ENCODE results near the gene EPB41L2.

The EPB41L2 gene

GRCh38 chr6:130864344-130864743, 198.7 kb downstream of the EPB41L2 start:
- no peak for DNase-seq (ENCODE audit: low read depth)

DNA sequence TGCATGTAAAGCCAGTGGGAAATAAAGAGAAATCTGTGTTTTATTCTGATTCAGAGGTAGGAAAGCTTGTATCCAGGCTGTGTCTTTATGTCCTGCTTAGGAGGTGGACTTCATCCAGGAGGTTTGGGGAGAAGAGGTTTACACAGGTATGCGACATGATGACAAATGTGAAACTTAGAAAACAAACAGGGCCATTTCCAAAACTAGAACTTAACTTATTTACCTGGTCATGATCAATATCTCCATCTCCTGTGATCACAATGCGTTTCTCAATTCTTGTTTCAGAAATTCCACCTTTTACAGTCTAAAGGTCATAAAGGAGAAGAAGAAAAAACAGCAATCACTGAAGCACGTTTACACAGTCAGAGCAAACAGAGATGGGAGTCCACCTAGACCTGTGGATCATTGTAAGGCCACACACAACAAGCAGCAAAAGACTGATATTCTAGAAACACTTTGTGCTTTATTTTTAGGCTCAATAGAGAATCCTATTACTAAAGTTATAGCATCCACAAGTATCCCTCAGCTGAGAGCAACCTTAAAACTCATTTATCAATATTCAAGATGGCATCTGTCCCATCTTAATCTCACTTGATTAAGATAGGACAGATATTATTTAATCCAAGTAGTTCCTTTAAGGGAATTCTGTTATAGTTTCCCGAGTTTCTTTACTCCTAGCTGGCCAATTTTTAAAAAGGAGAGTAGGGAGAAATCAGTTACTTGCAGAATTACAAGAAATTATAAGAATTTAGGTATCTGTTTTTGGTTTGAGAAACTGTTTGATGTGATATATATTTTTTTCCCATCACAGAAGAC, 199.4 kb downstream of the EPB41L2 start:
- DNase-seq (ENCODE audit: low read depth): no peak

GRCh38 chr6:130862370-130862769, 200.7 kb downstream of the EPB41L2 start:
- no peak for DNase-seq (ENCODE audit: low read depth)

DNA sequence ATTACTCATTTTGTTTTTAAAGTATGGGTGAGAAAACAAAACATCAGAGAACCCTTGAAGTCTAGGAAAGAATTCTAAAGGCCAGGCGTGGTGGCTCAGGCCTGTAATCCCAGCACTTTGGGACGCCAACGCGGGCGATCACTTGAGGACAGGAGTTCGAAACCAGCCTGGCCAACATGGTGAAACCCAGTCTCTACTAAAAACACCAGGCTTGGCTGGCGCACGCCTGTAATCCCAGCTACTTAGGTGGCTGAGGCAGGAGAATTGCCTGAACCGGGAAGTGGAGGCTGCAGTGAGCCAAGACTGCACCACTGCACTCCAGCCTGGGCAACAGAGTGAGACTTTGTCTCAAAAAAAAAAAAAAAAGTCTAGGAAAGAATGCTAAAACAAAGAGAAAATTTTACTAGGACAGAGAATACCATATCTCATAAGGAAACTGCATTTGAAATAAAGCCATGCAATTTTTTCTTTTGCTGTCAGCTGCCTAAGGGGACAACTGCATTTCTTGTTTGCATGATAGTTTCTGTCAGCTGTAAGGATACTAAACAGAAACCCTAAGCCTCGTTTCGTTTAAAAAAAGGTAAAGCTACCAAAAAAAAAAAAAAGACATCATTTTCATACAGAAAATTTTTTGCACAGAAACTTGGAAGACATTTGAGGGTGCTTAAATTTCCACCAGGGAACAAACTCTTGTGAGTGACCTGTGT, 203.7 kb downstream of the EPB41L2 start:
- DNase-seq (ENCODE audit: low read depth): no peak

GRCh38 chr6:130858498-130859160, 204.4 kb downstream of the EPB41L2 start:
- DNase-seq (ENCODE audit: low read depth): no peak

DNA sequence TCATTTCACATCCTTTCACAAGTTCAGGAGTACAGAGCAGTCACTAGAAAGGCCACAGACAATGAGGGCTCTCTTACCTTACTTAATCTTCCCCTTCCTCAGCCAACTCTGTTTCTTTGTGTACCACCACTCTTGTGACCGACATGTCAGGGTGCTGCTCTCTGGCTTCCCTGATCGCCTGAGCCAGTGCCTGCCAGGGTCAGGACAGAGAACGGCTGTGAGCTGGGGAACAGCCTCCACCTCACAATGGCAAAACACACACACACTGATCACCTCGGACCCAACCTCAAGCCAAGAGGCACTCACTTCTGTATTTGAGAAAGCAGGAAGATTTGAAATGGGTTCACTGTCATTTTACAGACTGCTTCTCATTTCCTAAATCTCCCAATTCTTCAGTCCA, 205.0 kb downstream of the EPB41L2 start:
- no peak for DNase-seq (ENCODE audit: low read depth)

DNA sequence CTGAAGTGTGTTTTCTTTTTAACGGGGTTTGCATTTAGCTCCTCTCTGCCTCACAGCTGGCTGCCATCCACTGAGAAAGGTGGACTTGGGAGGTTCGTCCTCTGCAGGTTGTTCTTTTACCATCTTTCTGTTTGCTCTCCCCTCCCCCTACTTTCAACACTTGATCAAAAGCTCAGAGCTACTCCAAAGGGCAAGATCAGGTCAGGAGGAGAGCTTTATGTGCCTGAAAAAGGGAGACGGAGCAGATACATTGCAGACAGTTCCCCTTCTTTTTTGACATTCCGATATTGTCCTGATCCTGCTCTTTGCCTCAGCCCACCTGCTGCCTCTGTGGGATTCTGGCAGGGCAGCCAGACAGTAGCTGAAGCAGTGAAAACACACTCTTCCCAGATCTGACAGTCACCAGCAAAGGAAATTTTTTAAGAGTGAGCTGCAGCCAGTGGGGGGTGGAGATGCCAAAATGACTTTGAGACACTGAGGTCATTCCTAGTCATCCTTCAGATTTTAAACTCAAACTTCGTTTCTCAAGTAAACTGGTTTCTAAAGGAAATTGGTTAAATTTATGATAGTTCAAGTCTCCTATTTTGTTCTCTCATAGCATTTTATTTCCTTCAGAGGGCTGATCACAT, 209.4 kb downstream of the EPB41L2 start:
- no peak for DNase-seq (ENCODE audit: low read depth)

DNA sequence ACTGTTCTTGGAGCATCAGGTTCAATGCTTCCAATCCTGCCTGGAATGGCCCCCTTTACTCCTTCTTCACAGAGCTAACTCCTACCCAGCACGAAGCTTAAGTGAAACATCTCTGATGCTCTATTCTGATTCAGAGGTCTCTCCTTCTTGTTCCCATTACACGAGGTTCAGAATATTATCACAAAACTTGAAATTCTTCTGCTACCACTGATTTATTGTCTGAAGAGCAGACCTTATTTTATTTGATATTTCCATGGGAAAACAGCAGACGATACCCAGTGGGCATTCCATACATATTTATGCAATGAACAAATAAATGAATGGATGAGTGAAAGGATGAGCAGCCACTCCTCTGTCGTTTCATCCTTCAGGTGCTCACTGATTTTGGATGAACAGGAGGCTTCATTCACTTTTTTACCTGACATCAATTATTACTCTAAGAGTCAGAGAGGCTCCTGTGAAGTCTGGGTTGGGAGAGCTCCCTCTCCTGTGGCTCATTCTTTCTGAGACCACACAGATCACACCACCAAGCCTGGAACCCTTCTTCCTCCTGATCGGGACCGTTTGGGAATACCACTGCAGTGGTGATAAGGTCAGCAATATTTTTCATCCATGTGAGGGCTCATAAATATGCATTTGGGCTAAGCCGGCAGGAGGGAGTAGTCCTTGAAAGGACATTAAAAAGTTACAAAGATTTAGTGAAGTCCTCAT, 210.0 kb downstream of the EPB41L2 start:
- no peak for DNase-seq (ENCODE audit: low read depth)

- no peak for DNase-seq (ENCODE audit: low read depth)
These were observed 212.0 kb downstream of the EPB41L2 start for GRCh38 chr6:130851026-130851425.

- no peak for DNase-seq (ENCODE audit: low read depth)
These were observed 213.5 kb downstream of the EPB41L2 start for GRCh38 chr6:130849594-130849993.

DNA sequence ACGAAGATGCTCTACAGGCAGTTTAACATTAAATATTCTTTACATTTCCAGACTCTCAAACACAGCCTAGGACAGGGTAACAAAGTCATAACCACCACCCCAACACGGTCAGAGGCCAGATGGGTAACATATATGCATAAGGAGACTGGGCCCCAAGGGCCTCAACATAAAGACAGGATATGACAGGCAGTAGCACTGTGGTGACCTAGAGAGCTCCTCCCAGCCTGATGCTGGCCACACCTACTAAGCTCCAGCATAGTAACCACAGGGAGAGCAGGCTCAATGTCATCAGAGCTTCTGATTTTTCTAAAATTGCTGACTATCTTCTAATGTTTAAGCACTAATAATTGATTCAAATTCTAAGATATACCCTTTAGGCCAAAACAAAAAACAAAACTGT, 214.1 kb downstream of the EPB41L2 start:
- no peak for DNase-seq (ENCODE audit: low read depth)

DNA sequence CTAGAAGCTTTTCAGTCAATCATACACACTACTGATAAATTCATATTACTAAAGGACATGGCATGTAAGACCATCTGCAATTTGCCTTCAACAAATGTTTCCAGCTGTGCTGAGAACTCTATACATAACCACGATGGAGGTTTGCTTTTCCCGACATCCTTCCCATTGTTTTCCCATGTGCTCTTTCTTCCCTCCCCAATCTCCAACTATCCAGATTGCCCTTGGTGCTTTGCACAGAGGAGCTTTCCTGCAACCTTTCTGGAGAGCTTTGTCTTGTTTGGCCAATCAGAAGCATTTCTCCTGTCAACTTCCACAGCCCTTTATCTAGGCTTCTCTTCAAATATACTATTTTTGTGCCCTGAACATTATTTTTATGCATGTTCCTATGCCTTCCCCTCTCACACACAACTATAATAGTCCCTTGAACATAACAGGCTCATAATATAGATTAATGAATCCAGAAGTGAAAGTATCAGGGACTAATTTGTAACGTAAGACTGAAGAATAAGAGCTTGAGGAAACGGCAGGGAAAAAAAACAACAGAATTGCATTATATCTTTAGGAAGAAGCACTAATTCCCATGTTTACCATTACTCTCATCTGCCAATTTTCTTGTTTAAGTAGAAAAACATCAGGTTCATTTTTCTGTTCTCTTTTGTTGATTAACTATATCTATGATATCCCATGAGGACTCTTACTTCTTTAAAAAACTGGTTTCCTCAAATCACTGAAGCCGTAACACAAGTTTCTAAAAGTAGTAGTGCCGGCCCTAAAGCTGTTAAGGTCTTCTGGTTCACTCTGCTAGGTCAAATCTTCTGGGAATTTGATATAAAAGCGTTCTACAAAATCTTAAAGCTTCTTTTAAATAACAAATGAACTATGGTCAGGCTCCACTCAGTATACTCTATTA, 215.8 kb downstream of the EPB41L2 start:
- no peak for DNase-seq (ENCODE audit: low read depth)

DNA sequence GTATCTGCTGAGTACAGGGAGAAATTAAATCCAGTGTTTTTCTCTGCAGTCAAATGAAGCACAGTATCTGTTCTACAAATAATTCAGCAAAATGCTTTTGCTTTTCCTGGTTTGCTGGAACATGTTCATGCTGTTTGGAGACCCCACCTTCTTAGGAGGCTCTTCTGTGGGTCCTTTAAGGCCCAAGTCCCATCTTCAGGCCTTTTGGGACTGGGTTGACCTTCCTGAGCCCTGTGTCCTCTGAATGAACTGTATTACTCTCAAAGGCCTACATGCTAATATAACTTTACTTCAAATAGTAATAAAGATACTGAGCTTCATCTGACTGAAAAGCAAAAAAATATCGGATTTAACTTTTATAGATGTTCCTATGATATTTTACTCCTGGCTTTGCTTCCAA, 216.5 kb downstream of the EPB41L2 start:
- no peak for DNase-seq (ENCODE audit: low read depth)

- no peak for DNase-seq (ENCODE audit: low read depth)
These were observed 219.3 kb downstream of the EPB41L2 start for GRCh38 chr6:130843575-130844320.

DNA sequence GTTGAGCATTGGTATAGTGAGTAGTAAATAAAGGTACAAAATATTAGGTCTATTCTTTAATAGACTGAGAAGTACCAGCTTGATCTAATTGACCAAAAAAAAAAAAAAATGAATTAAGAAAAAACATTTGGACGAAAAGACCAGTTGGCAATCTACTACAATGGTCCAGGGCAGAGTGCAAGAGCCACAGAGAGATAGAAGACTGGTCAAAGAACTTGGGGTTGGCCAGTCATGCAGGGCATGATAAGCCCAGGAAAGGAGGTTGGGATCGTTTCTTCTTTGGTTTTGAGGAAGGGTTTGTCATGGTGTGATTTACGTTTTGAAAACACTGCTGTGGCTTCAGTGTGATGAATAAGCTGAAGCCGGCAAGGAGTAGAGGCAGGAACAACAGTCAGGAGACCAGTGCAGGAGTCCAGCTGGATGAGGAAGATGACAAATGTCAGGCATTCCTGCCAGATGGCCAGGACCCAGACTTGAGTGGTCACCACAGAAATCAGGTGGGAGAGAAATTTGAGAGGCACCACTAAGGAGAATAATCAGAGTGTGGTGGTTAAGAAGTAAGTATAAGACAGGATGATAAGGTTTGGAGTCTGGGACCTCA, 221.8 kb downstream of the EPB41L2 start:
- DNase-seq (ENCODE audit: low read depth): no peak

DNA sequence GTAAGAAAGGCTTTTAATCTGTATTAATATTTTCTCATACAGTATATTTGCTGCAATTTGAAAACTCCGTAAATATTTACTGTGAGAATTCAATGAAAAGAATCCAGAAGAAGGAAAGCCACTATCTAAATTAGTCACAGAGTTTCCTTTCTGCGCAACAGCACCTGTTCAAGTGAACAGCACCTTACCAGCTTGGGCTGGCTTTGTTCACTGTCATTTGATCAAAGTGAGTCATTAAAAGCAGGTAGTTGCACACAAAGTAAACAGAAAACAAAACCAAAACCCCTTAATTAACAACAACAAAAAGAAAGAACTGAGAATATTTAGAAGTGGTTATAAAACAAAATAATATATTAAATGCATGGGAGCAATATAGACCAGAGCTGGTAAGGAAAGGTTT, 223.0 kb downstream of the EPB41L2 start:
- no peak for DNase-seq (ENCODE audit: low read depth)

GRCh38 chr6:130839379-130839778, 223.7 kb downstream of the EPB41L2 start:
- no peak for DNase-seq (ENCODE audit: low read depth)

- DNase-seq (ENCODE audit: low read depth): no peak
These were observed 224.1 kb downstream of the EPB41L2 start for GRCh38 chr6:130838951-130839350.

- no peak for DNase-seq (ENCODE audit: low read depth)
These were observed 224.7 kb downstream of the EPB41L2 start for GRCh38 chr6:130838250-130838860.
